GOT3 (cell line): ENCODE measurements around the gene FOXP1.

ENCODE experiments used
- DNase-seq: peaks from one replicate; lab custom pipeline; 2025; ENCODE audit warnings: mixed read lengths; lab: John Stamatoyannopoulos, UW

Gene FOXP1

GRCh38 chr3:71077070-71077469 lies 506.5 kb downstream of the FOXP1 start:
- DNase-seq, result no peak

GRCh38 chr3:71076361-71077002 lies 507.0 kb downstream of the FOXP1 start:
- no peak for DNase-seq

GRCh38 chr3:71075494-71075893 lies 508.0 kb downstream of the FOXP1 start:
- no peak for DNase-seq

GRCh38 chr3:71074423-71074822 lies 509.1 kb downstream of the FOXP1 start:
- DNase-seq, result no peak

- DNase-seq, result no peak
Measured at GRCh38 chr3:71072986-71073385, 510.5 kb downstream of the FOXP1 start.

GRCh38 chr3:71072287-71072686 lies 511.2 kb downstream of the FOXP1 start:
- no peak for DNase-seq

- DNase-seq, result no peak
Measured at GRCh38 chr3:71070497-71071463, 512.7 kb downstream of the FOXP1 start.

- DNase-seq, result no peak
Measured at GRCh38 chr3:71069797-71070196, 513.7 kb downstream of the FOXP1 start.

GRCh38 chr3:71067977-71068654 lies 515.4 kb downstream of the FOXP1 start:
- DNase-seq, result no peak

- no peak for DNase-seq
Measured at GRCh38 chr3:71066849-71067261, 516.7 kb downstream of the FOXP1 start.

GRCh38 chr3:71066356-71066755 lies 517.2 kb downstream of the FOXP1 start:
- DNase-seq, result no peak

GRCh38 chr3:71065764-71066013 lies 517.8 kb downstream of the FOXP1 start:
- no peak for DNase-seq

GRCh38 chr3:71064956-71065763 lies 518.4 kb downstream of the FOXP1 start:
- no peak for DNase-seq

- DNase-seq, result no peak
Measured at GRCh38 chr3:71064291-71064955, 519.1 kb downstream of the FOXP1 start.

GRCh38 chr3:71063773-71064290 lies 519.7 kb downstream of the FOXP1 start:
- no peak for DNase-seq

GRCh38 chr3:71062952-71063772 lies 520.4 kb downstream of the FOXP1 start:
- no peak for DNase-seq

- no peak for DNase-seq
Measured at GRCh38 chr3:71062037-71062932, 521.2 kb downstream of the FOXP1 start.

GRCh38 chr3:71061581-71061980 lies 521.9 kb downstream of the FOXP1 start:
- no peak for DNase-seq

- DNase-seq, result no peak
Measured at GRCh38 chr3:71061037-71061436, 522.5 kb downstream of the FOXP1 start.
